NK-92 (cell line): ENCODE data around the gene HOXD8.

ENCODE experiments used
- DNase-seq: peaks from one replicate; lab custom pipeline; 2025; ENCODE audit not compliant: unreplicated experiment; lab: John Stamatoyannopoulos, UW

HOXD8 gene

DNA sequence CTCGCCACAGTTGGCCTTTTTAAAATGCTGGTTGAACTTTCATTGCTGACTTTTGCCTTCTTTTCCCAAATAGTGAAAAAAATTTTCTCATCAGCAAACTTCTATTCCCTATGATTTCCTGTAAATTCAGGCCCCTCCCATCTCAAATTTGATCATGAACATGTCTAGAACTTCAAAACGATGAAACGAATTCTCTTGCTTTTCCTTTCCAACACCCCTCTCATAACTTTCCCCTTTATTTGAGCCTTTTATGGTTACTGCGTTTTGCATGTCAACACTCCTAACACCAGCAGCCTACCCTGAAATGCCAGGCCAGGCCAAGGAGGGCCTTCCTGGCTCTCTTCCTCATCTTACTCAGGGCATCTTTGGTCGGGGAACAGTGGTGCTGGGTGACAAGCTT is 38.6 kb upstream of the HOXD8 start:
- no peak for DNase-seq

DNA sequence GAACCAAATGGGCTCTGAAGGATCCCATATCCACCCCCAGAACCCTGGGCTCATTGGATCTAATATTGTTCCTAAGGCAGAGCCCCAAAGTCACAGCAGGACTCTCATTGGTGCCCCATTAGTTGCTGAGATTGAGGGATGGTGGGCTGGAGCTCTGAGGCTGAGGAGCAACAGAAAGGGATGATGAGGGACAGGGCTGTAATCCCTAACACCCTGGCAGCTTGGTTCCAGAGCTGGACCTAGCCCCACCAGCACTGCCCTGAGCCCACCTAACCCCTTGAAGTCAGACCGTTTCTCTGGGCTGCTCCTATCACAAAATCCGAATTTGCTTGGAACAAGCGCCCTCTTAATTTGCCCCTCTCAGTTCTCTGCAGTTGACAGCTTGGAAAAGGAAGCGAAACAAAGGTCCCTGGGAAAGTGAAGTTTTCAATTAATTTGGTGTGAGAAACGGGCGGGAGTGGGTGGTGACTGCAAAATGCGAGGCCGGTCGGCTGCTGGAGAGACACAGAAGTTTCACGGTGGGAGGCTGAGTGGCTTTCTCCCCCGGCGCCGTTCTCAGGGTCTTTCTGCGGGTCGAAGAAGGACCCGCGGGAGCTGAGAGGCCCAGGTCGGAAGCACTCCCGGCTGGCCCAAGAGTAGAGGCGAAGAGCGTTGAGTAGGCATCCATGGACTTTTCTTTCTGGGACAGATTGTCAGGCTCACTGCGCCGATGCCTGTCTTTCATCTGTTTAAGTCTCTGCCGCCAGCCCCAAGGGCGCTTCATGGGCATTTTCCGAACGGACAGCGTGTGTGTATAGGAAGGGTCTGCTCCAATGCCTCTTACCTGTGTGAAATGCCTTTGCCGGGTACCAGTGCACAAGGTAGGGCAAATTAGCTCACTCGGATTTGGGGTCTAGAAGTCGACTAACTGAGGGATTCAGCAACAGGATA is 37.9 kb upstream of the HOXD8 start:
- no peak for DNase-seq

DNA sequence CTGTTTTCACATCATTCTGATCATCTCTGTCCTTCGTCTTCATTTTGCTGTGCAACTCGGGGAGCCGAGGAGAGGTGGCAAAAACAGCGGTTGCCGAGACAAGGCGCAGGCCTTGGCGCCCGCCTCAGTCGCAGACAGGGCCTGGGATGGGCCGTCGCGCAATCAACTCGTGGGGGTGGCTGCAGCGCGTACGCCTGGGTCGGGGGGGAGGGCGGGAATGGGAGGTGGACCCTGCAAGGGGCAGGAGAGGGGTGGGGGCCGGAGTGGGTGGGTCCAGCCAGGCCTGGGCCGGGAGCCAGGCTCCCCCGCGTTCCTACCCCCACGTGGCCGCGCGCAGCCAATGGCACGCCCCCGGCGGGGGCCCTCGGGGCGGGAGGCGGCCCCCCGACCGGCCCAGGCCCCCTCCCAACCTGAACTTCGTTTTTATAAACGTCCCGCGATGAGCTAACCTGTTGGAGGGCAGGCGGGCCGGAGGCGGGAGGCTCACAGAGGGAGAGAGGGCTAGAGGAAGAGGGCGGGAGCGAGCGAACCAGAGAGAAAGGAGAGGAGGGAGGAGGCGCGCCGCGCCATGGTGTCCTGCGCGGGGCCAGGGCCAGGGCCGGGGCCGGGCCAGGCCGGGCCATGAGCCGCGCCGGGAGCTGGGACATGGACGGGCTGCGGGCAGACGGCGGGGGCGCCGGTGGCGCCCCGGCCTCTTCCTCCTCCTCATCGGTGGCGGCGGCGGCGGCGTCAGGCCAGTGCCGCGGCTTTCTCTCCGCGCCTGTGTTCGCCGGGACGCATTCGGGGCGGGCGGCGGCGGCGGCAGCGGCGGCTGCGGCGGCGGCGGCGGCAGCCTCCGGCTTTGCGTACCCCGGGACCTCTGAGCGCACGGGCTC is 37.0 kb upstream of the HOXD8 start, which contains the start of gene HOXD13:
TSS of gene HOXD13 (plus strand) at position 452 of the 875 bp plus-strand sequence. CDS start at position 622, 170 bp downstream.
- no peak for DNase-seq

DNA sequence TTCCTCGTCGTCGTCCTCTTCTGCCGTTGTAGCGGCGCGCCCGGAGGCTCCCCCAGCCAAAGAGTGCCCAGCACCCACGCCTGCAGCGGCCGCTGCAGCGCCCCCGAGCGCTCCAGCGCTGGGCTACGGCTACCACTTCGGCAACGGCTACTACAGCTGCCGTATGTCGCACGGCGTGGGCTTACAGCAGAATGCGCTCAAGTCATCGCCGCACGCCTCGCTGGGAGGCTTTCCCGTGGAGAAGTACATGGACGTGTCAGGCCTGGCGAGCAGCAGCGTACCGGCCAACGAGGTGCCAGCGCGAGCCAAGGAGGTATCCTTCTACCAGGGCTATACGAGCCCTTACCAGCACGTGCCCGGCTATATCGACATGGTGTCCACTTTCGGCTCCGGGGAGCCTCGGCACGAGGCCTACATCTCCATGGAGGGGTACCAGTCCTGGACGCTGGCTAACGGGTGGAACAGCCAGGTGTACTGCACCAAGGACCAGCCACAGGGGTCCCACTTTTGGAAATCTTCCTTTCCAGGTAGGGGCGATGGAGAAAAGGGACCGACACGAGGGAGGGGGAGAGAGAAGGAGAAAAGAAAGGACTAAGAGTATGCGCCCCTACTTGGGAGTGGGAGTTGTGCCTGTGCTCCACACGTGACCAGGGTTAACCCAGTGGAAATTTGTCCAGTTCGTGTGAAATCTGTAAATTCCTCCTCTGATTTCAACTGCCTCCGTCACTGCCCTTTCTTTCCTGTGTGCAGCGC is 36.2 kb upstream of the HOXD8 start:
- no peak for DNase-seq

DNA sequence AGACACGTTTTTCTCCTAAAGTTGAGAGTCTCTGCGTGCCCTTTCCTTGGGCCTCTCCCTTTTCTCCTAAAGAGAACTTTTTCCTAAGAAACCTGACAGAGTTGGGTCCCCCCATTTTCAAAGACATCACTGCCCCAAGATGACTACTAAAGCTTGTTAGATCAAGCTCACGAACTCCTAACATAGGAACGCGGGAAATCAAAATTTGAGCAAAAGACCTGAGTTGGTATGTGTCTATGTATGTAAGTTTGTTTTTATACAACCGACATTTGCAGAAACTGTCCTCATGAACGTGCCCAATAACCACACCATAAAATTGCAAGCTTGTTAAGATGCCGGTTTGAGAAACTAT is 35.6 kb upstream of the HOXD8 start:
- DNase-seq = no peak

DNA sequence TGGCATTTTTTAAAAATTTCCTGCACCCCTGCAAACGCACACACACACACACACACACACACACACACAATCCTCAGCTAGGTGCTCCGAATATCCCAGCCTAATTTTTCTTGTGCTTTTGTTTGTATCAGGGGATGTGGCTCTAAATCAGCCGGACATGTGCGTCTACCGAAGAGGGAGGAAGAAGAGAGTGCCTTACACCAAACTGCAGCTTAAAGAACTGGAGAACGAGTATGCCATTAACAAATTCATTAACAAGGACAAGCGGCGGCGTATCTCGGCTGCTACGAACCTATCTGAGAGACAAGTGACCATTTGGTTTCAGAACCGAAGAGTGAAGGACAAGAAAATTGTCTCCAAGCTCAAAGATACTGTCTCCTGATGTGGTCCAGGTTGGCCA is 35.2 kb upstream of the HOXD8 start:
- DNase-seq = no peak

DNA sequence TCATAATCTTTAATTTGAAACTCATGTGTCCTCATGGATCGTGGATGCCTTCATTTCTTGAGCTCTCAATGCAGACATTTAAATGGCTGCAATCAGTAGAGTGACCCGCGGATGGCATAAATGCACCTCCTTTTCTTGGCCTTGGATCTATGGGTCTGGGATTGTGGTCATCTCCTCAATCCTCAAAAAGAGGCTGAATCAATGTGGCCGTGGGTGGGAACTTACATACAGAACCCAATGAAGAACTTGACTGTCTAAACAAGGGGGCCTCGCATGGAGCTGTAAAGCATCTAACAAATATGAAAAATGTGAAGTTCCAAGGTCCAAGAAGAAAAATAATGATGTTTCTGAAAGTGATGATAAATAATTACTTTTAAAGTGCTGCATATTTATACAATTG is 34.1 kb upstream of the HOXD8 start:
- DNase-seq = no peak

DNA sequence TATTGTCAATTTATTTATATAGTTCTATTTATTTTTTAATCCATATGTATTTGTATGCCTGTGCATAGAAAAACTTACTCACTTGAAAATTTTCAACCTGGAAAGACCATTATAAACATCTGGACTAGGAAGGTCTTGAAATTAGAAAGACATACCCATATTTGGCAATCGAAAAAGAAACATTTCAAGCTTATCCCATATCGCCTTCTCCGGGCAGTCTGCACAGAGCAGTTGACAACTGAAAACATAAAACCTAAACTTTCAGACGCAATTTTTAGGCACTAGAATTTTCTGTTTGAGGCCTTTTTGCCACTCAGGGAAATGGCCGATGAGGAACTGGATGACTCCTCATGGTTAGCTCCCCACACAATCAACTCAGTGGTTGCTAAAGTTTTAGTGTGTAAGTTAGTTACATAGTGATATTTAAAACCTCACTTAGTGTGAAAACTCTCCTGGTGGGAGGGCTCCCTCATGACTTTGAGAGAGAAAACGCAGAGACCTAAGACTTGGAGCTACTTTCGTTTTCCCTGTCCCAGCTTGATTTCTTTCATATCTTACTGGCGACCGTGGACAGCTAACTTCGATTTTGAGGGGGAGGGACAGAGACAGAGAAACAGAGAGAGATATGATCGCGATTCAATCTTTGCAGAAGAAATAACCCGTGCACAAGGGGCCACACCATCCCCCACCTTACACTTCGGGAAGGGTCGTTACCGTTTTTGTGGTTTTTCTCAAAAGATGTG is 33.1 kb upstream of the HOXD8 start:
- no peak for DNase-seq

DNA sequence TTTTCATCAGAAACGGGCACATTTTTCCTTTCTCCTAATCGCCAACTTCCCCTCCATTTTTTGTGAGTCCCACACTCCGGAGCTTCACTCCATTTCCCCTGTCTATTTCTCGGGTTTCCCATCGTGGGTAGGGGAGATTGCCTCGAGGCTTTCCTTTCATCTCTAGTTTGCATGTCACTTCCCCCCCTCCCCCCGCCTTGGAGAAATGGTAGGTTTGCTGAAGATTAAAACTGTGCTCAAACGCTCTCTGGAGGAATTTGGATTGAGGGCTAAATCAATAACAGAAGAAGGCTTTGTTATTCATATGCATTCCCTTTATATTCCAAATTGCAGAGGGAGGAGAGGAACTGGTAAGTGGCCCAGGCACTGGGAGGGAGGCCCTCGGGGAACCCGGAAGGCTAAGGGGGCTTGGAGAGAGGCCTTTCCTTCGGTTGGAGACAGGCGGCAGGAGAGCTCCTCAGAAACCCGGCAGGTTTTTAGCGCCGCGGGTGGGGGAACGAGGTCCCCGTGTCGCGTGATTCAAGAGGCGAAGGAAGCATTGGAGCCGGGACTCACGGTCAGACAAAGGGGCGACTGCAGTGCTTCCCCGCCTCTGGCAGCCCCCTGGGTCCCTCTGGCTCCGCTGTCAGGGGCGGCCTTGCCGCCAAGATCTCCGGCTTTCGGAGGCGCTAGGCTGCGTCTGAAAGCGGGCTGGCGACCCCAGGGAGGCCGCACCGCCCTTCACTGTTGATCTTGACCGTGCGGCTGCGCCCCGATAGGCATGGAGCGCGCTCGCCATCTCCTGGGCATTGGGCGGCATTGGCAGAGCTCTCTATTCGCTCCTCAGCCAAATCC is 32.3 kb upstream of the HOXD8 start:
- no peak for DNase-seq

DNA sequence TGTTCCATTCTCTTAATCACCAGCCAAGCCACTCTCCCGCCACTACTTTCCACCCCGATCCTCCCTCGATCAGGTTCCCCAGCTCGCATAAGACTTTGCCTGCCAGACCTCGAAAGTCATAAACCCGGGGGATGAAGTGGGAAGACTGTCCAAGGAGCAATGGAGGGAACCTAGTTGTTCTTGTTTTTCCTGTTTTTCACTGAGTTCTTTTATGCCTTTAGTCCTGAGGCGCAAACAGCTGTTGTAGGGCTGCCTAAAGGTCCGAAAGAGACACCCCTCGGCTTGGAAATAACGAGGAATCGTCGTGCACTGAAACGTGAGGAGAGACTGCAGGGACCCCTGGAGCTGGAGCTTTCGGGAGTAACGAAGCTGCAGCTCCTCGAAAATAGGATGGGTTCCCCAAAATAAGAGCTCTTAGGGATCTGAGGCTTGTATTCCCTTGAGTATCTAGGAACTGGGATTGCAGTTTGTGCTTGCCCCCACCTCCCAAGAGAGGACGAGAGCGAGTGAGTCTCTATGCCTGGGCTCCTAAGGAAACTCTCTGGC is 31.6 kb upstream of the HOXD8 start:
- no peak for DNase-seq

DNA sequence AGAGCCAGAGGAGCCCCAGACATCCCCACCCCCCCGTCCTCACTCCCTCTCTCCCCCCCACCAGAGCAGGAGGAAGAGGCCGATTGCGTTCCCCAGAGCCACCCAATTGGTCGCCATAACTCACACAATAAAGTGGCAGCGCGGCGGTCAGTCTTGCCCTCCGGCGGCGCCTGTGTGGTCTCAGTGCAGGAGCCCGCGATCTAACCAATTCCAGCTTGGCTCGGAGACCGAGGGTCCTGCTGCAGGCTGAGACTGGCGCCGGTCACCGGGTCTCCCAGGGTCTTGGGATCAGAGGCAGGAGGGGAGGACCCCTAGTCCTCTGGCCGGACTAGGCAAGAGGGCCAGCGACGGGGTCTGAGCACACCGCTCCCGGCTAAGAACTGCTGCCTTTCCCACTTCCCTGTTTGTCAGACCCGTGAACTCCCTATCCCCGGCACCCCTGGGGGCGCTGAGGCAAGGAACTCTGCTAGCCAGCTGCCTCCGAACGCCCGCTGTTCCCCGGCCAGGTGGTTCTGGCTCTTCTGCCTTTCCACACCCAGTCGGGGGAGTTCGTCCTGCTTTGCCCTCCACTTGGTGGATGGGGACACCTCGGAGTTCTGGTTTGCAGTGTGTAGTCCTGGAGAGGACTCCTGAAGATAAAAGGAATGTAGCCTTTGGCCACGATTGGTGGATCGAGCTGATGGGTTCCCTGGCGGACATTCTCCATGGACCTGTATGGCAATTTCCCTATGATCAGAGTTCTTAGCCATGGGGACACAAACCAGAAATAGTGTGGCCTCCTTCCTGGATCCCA is 30.9 kb upstream of the HOXD8 start:
- no peak for DNase-seq

DNA sequence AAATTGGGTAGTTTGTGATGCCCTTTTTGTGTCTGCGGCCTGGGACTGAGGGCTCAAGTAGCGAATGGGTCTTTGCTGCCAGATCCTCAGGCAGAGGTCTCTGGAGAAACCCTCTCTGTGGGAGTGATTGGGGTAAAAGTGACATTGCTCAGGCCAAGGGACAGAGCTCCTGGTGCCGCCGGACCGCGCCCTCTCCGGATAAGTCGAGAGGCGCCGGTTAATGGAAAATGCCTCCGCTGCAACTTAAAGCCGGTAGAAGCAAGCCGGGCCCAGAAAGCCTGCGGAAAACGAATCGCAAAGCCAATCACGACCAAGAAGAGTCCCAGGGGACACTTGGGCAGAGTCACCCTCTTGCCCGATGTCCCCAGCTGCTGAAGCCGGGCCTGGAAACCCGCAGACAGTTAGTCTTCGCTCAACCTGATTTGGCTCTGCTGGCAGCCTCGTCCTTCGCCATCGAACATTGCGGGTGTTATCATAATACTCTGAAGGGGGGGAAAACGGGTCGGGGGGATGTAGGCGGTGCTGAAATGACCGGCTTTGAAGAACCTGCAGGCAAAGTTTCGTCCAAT is 30.3 kb upstream of the HOXD8 start:
- DNase-seq = no peak

DNA sequence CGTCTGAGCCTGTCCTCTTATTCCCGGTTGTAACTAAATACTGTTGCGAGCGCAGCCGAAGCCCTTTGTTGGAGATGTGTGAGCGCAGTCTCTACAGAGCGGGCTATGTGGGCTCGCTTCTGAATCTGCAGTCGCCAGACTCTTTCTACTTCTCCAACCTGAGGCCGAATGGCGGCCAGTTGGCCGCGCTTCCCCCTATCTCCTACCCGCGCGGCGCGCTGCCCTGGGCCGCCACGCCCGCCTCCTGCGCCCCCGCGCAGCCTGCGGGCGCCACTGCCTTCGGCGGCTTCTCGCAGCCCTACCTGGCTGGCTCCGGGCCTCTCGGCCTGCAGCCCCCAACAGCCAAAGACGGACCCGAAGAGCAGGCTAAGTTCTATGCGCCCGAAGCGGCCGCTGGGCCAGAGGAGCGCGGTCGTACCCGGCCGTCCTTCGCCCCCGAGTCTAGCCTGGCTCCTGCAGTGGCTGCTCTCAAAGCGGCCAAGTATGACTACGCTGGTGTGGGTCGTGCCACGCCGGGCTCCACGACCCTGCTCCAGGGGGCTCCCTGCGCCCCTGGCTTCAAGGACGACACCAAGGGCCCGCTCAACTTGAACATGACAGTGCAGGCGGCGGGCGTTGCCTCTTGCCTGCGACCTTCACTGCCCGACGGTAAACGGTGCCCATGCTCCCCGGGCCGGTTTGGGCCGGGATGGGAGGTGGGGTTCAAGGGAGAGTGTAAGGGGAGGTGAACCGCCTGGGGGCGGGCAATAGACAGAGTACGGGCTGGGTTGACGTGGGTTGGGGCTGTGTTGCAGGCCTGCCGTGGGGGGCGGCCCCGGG is 29.6 kb upstream of the HOXD8 start, which contains the start of gene HOXD12:
TSS of gene HOXD12 (plus strand) at position 68 of the 819 bp plus-strand sequence. CDS start at position 75, 7 bp downstream.
- DNase-seq = no peak

DNA sequence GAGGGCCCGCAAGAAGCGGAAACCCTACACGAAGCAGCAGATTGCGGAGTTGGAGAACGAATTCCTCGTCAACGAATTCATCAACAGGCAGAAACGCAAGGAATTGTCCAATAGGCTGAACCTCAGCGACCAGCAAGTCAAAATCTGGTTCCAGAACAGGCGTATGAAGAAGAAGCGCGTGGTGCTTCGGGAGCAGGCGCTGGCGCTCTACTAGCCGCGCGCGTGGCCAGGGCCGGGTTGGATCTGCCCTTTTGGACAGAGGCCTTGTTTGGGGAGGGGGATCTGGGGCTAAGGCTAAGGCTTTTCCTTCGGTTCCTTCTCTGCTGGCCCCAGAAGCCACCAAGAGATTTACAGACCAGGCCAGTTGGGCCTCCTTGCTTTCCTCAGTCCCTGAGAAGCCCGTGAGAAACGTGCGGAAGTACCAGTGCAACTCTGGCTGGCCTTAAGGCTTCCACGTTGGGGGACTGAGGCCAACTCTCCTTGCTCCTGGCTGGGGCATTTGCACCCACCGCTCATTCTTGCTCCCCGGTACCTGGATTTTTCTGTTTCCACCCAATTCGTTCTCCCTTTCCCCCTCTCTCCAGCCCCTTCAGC is 28.9 kb upstream of the HOXD8 start:
- DNase-seq = no peak

DNA sequence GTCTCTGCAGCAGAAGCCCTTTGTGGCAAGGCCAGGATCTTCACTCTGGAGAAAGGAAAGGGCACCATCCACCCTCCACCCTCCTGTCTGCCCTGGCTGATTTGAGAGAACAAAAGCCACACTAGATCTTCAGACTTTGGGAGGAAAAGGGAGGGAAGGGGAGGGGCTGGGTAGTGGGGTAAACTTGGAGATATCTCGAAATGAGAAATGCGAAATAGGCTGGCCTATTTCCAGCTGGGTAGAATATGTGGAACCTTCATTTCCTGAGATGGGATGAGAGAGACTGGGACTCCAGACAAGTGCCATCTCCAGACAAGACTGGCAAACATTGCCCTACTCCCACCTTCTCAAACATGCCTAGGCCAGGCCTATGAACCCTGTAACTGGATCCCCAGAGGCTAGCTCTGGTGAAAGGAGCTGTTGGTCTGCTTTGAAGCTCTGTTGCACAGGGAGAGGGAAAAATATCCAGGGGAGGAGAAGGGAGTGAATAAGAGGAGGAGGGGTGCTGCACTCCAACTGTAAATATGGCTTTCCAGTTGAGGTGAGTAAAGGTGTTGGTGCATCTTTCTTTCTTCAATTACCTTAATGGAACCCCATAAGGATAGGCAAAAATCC is 28.2 kb upstream of the HOXD8 start:
- DNase-seq = no peak

DNA sequence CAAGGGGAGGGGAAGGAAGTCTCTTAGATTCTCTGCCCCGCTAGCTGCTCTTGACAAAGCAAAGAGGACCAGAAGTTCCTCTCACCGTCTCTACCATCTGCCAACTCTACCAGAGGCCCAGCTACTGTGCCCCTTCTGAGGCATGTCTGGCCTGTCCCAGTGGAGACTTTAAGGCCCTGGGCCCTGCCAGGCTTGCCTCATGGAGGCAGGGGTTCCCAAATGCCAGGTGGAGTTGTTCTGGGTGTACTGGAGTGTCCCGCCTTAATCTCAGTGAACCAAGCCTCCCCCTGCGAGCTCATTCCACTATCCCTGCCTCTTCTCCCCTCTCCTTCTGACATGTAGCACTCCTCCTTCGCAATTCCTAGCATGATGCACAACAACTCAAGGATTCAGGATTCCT is 27.7 kb upstream of the HOXD8 start:
- no peak for DNase-seq
